Hepatocyte (in vitro differentiated cells): ENCODE measurements around the gene SWAP70.

ENCODE experiments used
- CTCF ChIP-seq: fragments of 200-600 bp; sonication (generic); IDR thresholded peaks from 2 replicates; pipeline ENCODE4 v1.5.1; 2016; ENCODE audit warnings: antibody characterized with exemption, mild to moderate bottlenecking; ENCODE audit not compliant: poor library complexity
- EZH2 ChIP-seq: fragments of 200-600 bp; sonication (generic); IDR thresholded peaks from 2 replicates; pipeline ENCODE4 v1.6.1; 2016; ENCODE audit warnings: antibody characterized with exemption, mild to moderate bottlenecking, borderline replicate concordance

GRCh38 chr11:9714272-9714940 lies 50.5 kb downstream of the SWAP70 start:
- TF ChIP-seq EZH2 (no peak), CTCF (no peak)
